OCI-LY3 (cell line): ENCODE measurements around the gene EPHB2.

Source experiments
- H2AFZ ChIP-seq: fragments of 200-600, 300-600 bp; shearing (Covaris generic); 2 replicates; pipeline ENCODE4 v1.6.0; 2014; ENCODE audit warnings: antibody characterized with exemption, low read depth, low read length
- H3K27ac ChIP-seq: fragments of 200-600, 300-600 bp; sonication (generic); 2 replicates; pipeline ENCODE4 v1.5.1; 2014; ENCODE audit warnings: mild to moderate bottlenecking, low read length, moderate library complexity, mixed read lengths
- H3K27me3 ChIP-seq: fragments of 200-600, 300-600 bp; sonication (generic); 2 replicates; pipeline ENCODE4 v1.6.1; 2014; ENCODE audit warnings: low read depth, low read length, mixed read lengths
- H3K36me3 ChIP-seq: fragments of 200-600, 300-600 bp; sonication (generic); replicated peaks from 2 replicates; pipeline ENCODE3; 2014; ENCODE audit warnings: low read depth, low read length, mixed read lengths
- H3K4me1 ChIP-seq: fragments of 300-600, 200-600 bp; sonication (generic); 2 replicates; pipeline ENCODE4 v1.6.1; 2014; ENCODE audit warnings: low read length, mixed read lengths
- H3K4me2 ChIP-seq: fragments of 200-600, 300-600 bp; sonication (generic); 2 replicates; pipeline ENCODE4 v1.6.1; 2014; ENCODE audit warnings: low read length, mixed read lengths
- H3K4me3 ChIP-seq: fragments of 300-600, 200-600 bp; sonication (generic); 2 replicates; pipeline ENCODE4 v1.5.1; 2014; ENCODE audit warnings: antibody characterized with exemption, mild to moderate bottlenecking, low read length, moderate library complexity
- H3K79me2 ChIP-seq: fragments of 300-600, 200-600 bp; shearing (Covaris generic); 2 replicates; pipeline ENCODE4 v1.6.1; 2014; ENCODE audit warnings: mild to moderate bottlenecking, low read length, mixed read lengths
- H3K9ac ChIP-seq: fragments of 300-600, 200-600 bp; shearing (Covaris generic); 2 replicates; pipeline ENCODE4 v1.6.0; 2014; ENCODE audit warnings: mild to moderate bottlenecking, low read length, moderate library complexity
- H3K9me3 ChIP-seq: fragments of 200-600, 300-600 bp; shearing (Covaris generic); 2 replicates; pipeline ENCODE4 v1.6.1; 2014; ENCODE audit warnings: low read length, mixed read lengths; ENCODE audit not compliant: insufficient read depth
- H4K20me1 ChIP-seq: fragments of 200-600, 300-600 bp; sonication (generic); 2 replicates; pipeline ENCODE4 v1.6.1; 2016; ENCODE audit warnings: low read length, mixed read lengths; ENCODE audit not compliant: insufficient read depth
- CTCF ChIP-seq: fragments of 200-600, 300-600 bp; sonication (generic); IDR thresholded peaks from 2 replicates; pipeline ENCODE4 v1.5.1; 2014; ENCODE audit warnings: antibody characterized with exemption, low read length, low read depth
- EZH2phosphoT487 ChIP-seq: fragments of 200-600 bp; shearing (Covaris generic); IDR thresholded peaks from 2 replicates; pipeline ENCODE4 v1.6.1; 2018; ENCODE audit warnings: antibody characterized with exemption, mixed run types, low read depth

Gene EPHB2

GRCh38 chr1:22788254-22788661, 77.6 kb downstream of the EPHB2 start:
- Histone ChIP-seq H3K9me3 (no peaks in the 10 kb centered on the region), H3K9ac (no peak overlapping the region), H3K27me3 (no peaks in the 10 kb centered on the region), H3K4me2 (no peak overlapping the region), H3K79me2 (no peaks in the 10 kb centered on the region), H3K4me1 (no peaks in the 10 kb centered on the region), H3K36me3 (no peaks in the 10 kb centered on the region), H3K27ac (no peak overlapping the region), H2AFZ (no peak overlapping the region), H4K20me1 (no peaks in the 10 kb centered on the region), H3K4me3 (no peak overlapping the region)
- TF ChIP-seq EZH2phosphoT487, result no peak
- no peak for TF ChIP-seq CTCF

- Histone ChIP-seq H3K36me3 (no peaks in the 10 kb centered on the region), H3K79me2 (no peaks in the 10 kb centered on the region), H3K27me3 (no peaks in the 10 kb centered on the region), H3K4me1 (no peaks in the 10 kb centered on the region), H3K4me3 (no peak overlapping the region), H3K27ac (no peak overlapping the region), H4K20me1 (no peaks in the 10 kb centered on the region), H3K9me3 (no peaks in the 10 kb centered on the region), H2AFZ (no peak overlapping the region), H3K4me2 (no peak overlapping the region), H3K9ac (no peak overlapping the region)
- no peak for TF ChIP-seq CTCF
- no peak for TF ChIP-seq EZH2phosphoT487
Measured at GRCh38 chr1:22789356-22789994, 78.8 kb downstream of the EPHB2 start.

- Histone ChIP-seq H3K4me1 (no peaks in the 10 kb centered on the region), H2AFZ (no peak overlapping the region), H3K79me2 (no peaks in the 10 kb centered on the region), H3K27ac (no peak overlapping the region), H3K36me3 (no peaks in the 10 kb centered on the region), H4K20me1 (no peaks in the 10 kb centered on the region), H3K4me3 (no peak overlapping the region), H3K9me3 (no peaks in the 10 kb centered on the region), H3K9ac (no peak overlapping the region), H3K4me2 (no peak overlapping the region), H3K27me3 (no peaks in the 10 kb centered on the region)
- TF ChIP-seq CTCF, result no peak
- no peak for TF ChIP-seq EZH2phosphoT487
Measured at GRCh38 chr1:22790232-22791008, 79.8 kb downstream of the EPHB2 start.

- no peaks in the 10 kb centered on the region for H3K36me3 ChIP-seq
Measured at GRCh38 chr1:22791831-22792347, 81.2 kb downstream of the EPHB2 start.

More at GRCh38 chr1:22791831-22792347, 81.2 kb downstream of the EPHB2 start:
- Histone ChIP-seq H3K9ac (no peak overlapping the region), H3K4me1 (no peaks in the 10 kb centered on the region), H3K4me3 (no peak overlapping the region), H4K20me1 (no peaks in the 10 kb centered on the region), H3K27me3 (no peaks in the 10 kb centered on the region), H3K4me2 (no peak overlapping the region), H3K79me2 (no peaks in the 10 kb centered on the region), H3K27ac (no peak overlapping the region), H3K9me3 (no peaks in the 10 kb centered on the region), H2AFZ (no peak overlapping the region)
- no peak for TF ChIP-seq CTCF
- no peak for TF ChIP-seq EZH2phosphoT487
